GM12878 (cell line): Measurements from ENCODE around the gene SCAMP1. TPM values are rescaled to one million over a fixed set of nuclear protein-coding genes. Genes with fewer than 3 reads are reported as not detected.

Source experiments
- ATAC-seq: fragments of 200-7000 bp; cut with Tn5 transposase; 3 replicates; pipeline ENCODE4 v1.9.1; 2020; ENCODE audit warnings: mild to moderate bottlenecking, moderate library complexity
- BruUV-seq: library from RNA; stranded (reverse); fragments of 400-500 nt; replicated peaks from 2 replicates; lab custom pipeline; 2021; lab: Mats Ljungman, UMichigan
- CTCF ChIA-PET: fragments of 300-600 bp; sonication (Branson Sonifier 250); formaldehyde crosslinking; extraction: SDS; loops from one replicate; lab custom pipeline; 2021; ENCODE audit warnings: inconsistent platforms; lab: Yijun Ruan, JAX
- POLR2A ChIA-PET: fragments of 350-600 bp; formaldehyde crosslinking; extraction: SDS; loops from one replicate; lab custom pipeline; 2021; ENCODE audit warnings: inconsistent platforms; lab: Charles Lee
- RAD21 ChIA-PET: fragments of 300-600 bp; sonication (Branson Sonifier 250); formaldehyde crosslinking; loops from one replicate; lab custom pipeline; 2023; ENCODE audit warnings: antibody characterized with exemption; ENCODE audit not compliant: unreplicated experiment; lab: Charles Lee
- SMC1A ChIA-PET: fragments of 300-600 bp; sonication (Branson Sonifier 250); formaldehyde crosslinking; loops from one replicate; lab custom pipeline; 2023; ENCODE audit not compliant: unreplicated experiment, uncharacterized antibody; lab: Charles Lee
- DNase-seq: peaks from one replicate; pipeline ENCODE4 v3.0.0-alpha.2; 2011; ENCODE audit warnings: low read depth, low spot score
- FAIRE-seq: peaks from 3 replicates; lab custom pipeline; 2011; peaks lifted over from hg19 to GRCh38; lab: Jason Lieb, UNC
- H2AFZ ChIP-seq: 2 replicates; pipeline ENCODE4 v1.6.0; 2011; ENCODE audit warnings: low read depth, low read length, control low read depth; ENCODE audit not compliant: control insufficient read depth
- H3K27ac ChIP-seq: 2 replicates; pipeline ENCODE4 v1.5.1; 2011; ENCODE audit warnings: control low read depth; ENCODE audit not compliant: control insufficient read depth, insufficient read depth
- H3K27me3 ChIP-seq, 2 experiments: replicated peaks in 1 of 2; 2 replicates each; pipeline versions ENCODE4 v1.6.0 to v1.6.1; 2011; ENCODE audit warnings: low read length in 1 of 2; ENCODE audit not compliant: control insufficient read depth in 2 of 2, insufficient read depth in 2 of 2
- H3K36me3 ChIP-seq, 2 experiments: 2 replicates each; pipeline ENCODE4 v1.5.1; 2011; ENCODE audit warnings: low read length in 1 of 2; ENCODE audit not compliant: control insufficient read depth in 2 of 2, insufficient read depth in 2 of 2
- H3K4me1 ChIP-seq: 2 replicates; pipeline ENCODE4 v1.6.1; 2011; ENCODE audit warnings: mild to moderate bottlenecking, low read length, moderate library complexity, mixed read lengths; ENCODE audit not compliant: control insufficient read depth, insufficient read depth
- H3K4me2 ChIP-seq: 2 replicates; pipeline ENCODE4 v1.6.0; 2011; ENCODE audit warnings: control low read depth; ENCODE audit not compliant: control insufficient read depth, insufficient read depth
- H3K4me3 ChIP-seq: fragments of 200-600 bp; sonication (generic); 2 replicates; pipeline ENCODE4 v1.5.1; 2016
- H3K79me2 ChIP-seq: 2 replicates; pipeline ENCODE4 v1.6.0; 2011; ENCODE audit warnings: low read length; ENCODE audit not compliant: control insufficient read depth, insufficient read depth
- H3K9ac ChIP-seq: 2 replicates; pipeline ENCODE4 v1.8.0; 2011; ENCODE audit warnings: low read length, control low read depth, mixed read lengths; ENCODE audit not compliant: control insufficient read depth, insufficient read depth
- H3K9me3 ChIP-seq: replicated peaks from 3 replicates; pipeline ENCODE4 v1.5.1; 2011; ENCODE audit warnings: mild to moderate bottlenecking, low read length; ENCODE audit not compliant: control insufficient read depth, insufficient read depth
- H4K20me1 ChIP-seq: 2 replicates; pipeline ENCODE4 v1.6.0; 2011; ENCODE audit not compliant: control insufficient read depth, insufficient read depth
- CBX3 ChIP-seq: fragments of 200-600 bp; sonication (generic); IDR thresholded peaks from 2 replicates; pipeline ENCODE4 v1.6.1; 2016; ENCODE audit warnings: low read depth, borderline replicate concordance
- CREM ChIP-seq: IDR thresholded peaks from 2 replicates; pipeline ENCODE4 v1.6.1; 2014; ENCODE audit warnings: antibody characterized with exemption, low read depth
- MTA2 ChIP-seq: fragments of 450-650 bp; IDR thresholded peaks from 2 replicates; pipeline ENCODE4 v1.6.1; 2016; ENCODE audit warnings: low read depth, mild to moderate bottlenecking, moderate library complexity
- PAX5 ChIP-seq: IDR thresholded peaks from 2 replicates; pipeline ENCODE4 v1.6.1; 2011; ENCODE audit warnings: low read depth, low read length, borderline replicate concordance
- PAX8 ChIP-seq: fragments of 450-650 bp; IDR thresholded peaks from 2 replicates; pipeline ENCODE4 v1.6.1; 2017; ENCODE audit warnings: mild to moderate bottlenecking, moderate library complexity
- PML ChIP-seq: IDR thresholded peaks from 2 replicates; pipeline ENCODE4 v1.6.1; 2012; ENCODE audit warnings: low read length, inconsistent platforms
- SPI1 ChIP-seq: IDR thresholded peaks from 2 replicates; pipeline ENCODE4 v1.6.1; 2011; ENCODE audit warnings: low read depth, mild to moderate bottlenecking, low read length, moderate library complexity, borderline replicate concordance; ENCODE audit not compliant: insufficient read depth
- WGBS: methylation state at CpG from one replicate; pipeline ENCODE4 v1.1.6; 2016; ENCODE audit warnings: low lambda C conversion rate; ENCODE audit not compliant: insufficient replicate concordance, insufficient coverage; ENCODE audit errors: missing lambda C conversion rate; 5-methylcytosine and 5-hydroxymethylcytosine counted together
- in situ Hi-C: fragments of 300-500 bp; cut with MboI; formaldehyde crosslinking; loops from 9 replicates; pipeline ENCODE4 v1.14.3; 2018; ENCODE audit warnings: mixed read lengths
- intact Hi-C: fragments of 100-400 bp; cut with micrococcal nuclease; formaldehyde crosslinking; loops from one replicate; pipeline ENCODE4 v1.14.2; 2022; ENCODE audit not compliant: unreplicated experiment
- polyA plus RNA-seq, 11 experiments: library from polyadenylated mRNA; depleted of rRNA in 4 of 11; unstranded in 6 of 11; stranded (reverse) in 5 of 11; fragments of >200 nt; fragmentation: Nextera tagmentation in 4 of 11; fragmentation: Illumina TruSeq in 1 of 11; extraction: Ambion mirVana in 4 of 11; extraction: Trizol in 1 of 11; gene quantifications; 1 replicate in 1 of 11; 2 replicates in 10 of 11; pipeline versions ENCODE4 v1.2.1 to v1.2.3, GENCODE V29; 2011 to 2016; ENCODE audit warnings: inconsistent platforms in 2 of 11, missing spikeins in 2 of 11, low read depth in 1 of 11
- total RNA-seq, 4 experiments: library from RNA; depleted of rRNA in 3 of 4; stranded (reverse); fragments of >200 nt in 3 of 4; fragmentation: Illumina TruSeq in 1 of 4; extraction: Trizol in 1 of 4; gene quantifications; 2 replicates each; pipeline versions ENCODE4 v1.2.1 to v1.2.3, GENCODE V29; 2013 to 2021
- TF ChIP-seq, protein P1 (sequence below): IDR thresholded peaks from 2 replicates; pipeline ENCODE4 v1.6.1; 2011; ENCODE audit warnings: borderline replicate concordance, low read depth, mild to moderate bottlenecking, moderate library complexity, mixed read lengths, low read length; ENCODE audit not compliant: insufficient read depth; ENCODE audit errors: extremely low read length
- TF ChIP-seq, protein P2 (sequence below): fragments of 450-650 bp; IDR thresholded peaks from 2 replicates; pipeline ENCODE4 v1.6.1; 2018; ENCODE audit warnings: borderline replicate concordance, mild to moderate bottlenecking; ENCODE audit not compliant: partially characterized antibody
- TF ChIP-seq, protein P3 (sequence below): IDR thresholded peaks from 2 replicates; pipeline ENCODE4 v1.6.1; 2012; ENCODE audit warnings: low read depth, low read length, improper control_type of control experiment

SCAMP1 gene
- total and polyA plus RNA-seq, 10 of the 15 experiments (the other 5 are each of a cell fraction or from before 2014, with no cell fraction given): 6.4 to 27.9 (median 20.0) TPM

DNA sequence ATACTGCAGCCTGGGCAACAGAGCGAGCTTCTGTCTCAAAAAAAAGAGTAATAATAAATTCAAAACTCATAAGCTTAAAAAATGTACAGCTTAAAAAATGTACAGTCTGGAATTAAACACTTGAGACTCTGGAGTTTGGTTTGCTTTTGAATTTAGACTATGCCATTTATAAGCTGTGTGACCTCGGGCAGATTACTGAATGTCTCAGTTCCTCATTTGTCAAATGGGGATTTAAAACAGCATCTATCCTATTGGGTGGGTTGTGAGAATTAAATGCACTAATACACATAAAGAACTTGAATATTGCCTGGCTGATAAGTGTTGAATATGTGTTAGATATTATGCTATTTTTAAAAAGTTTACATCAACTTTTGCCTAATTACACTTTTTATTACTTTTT, 98.4 kb downstream of the SCAMP1 start:
- in situ Hi-C loops: no loop called here
- DNase-seq: no peak

DNA sequence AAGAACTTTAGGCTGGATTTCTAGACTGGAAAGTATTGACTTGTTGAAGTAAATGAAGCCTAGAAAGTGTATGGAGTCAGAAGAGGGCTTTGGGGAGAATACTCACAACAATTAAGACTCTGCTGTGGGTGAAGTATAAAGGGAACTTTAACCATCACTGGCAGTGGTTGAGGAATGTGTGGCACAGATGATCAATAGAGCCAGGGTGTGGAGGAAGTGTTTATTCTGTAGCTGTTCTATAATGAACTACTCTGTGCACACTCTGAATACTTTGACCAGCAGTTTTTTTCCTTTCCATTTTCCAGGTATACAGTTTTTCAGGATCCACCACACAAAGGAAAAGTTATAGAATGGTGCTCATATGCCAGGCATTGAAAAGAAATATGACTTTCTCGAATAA, 106.7 kb downstream of the SCAMP1 start:
- H3K9ac ChIP-seq: no peak overlapping the region
- no peak overlapping the region for H3K4me3 ChIP-seq
- no peaks in the 10 kb centered on the region for H3K4me1 ChIP-seq
- no peak for DNase-seq
- CTCF ChIA-PET: interaction anchor here (0.6 to 4.3 kb wide), 53 partner anchors 9 to 666 kb away, joined by 3 to 42 read pairs (median 4); partner anchors contain the start of gene SCAMP1
- no peak overlapping the region for H2AFZ ChIP-seq
- no TSS peak for BruUV-seq
- intact Hi-C loops: loop anchor here (5.0 kb wide), 2 partner anchors 105 to 145 kb away; partner anchors contain the start of gene SCAMP1
- peaks cover 0 to 6% of the 10 kb centered on the region in 2 experiments; a peak in 2 of 4 replicates for H3K36me3 ChIP-seq
- H3K9me3 ChIP-seq: no peaks in the 10 kb centered on the region
- in situ Hi-C loops: no loop called here
- no peak overlapping the region for H3K27ac ChIP-seq
- POLR2A ChIA-PET: no interaction called here
- RAD21 ChIA-PET: interaction anchor here (1.0 to 3.0 kb wide), 11 partner anchors 9 to 666 kb away, joined by 3 to 18 read pairs (median 6); partner anchors contain the start of genes AP3B1 and SCAMP1
- SMC1A ChIA-PET: interaction anchor here (0.8 to 2.8 kb wide), 25 partner anchors 8 to 666 kb away, joined by 3 to 14 read pairs (median 4); no protein-coding TSS in a partner anchor
- H3K27me3 ChIP-seq: no peaks in the 10 kb centered on the region
- 96% methylated on average over 1 of the region's 1 CpG for WGBS
- no peak overlapping the region for H3K4me2 ChIP-seq
- FAIRE-seq: no peak
- no peaks in the 10 kb centered on the region for H4K20me1 ChIP-seq
- no peaks in the 10 kb centered on the region for H3K79me2 ChIP-seq
- no peak for ATAC-seq
- TF ChIP-seq, protein P1, sequence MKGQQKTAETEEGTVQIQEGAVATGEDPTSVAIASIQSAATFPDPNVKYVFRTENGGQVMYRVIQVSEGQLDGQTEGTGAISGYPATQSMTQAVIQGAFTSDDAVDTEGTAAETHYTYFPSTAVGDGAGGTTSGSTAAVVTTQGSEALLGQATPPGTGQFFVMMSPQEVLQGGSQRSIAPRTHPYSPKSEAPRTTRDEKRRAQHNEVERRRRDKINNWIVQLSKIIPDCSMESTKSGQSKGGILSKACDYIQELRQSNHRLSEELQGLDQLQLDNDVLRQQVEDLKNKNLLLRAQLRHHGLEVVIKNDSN: no peak
- TF ChIP-seq CBX3 (no peak), MTA2 (no peak), PAX8 (no peak), PAX5 (no peak)
- TF ChIP-seq, protein P2, sequence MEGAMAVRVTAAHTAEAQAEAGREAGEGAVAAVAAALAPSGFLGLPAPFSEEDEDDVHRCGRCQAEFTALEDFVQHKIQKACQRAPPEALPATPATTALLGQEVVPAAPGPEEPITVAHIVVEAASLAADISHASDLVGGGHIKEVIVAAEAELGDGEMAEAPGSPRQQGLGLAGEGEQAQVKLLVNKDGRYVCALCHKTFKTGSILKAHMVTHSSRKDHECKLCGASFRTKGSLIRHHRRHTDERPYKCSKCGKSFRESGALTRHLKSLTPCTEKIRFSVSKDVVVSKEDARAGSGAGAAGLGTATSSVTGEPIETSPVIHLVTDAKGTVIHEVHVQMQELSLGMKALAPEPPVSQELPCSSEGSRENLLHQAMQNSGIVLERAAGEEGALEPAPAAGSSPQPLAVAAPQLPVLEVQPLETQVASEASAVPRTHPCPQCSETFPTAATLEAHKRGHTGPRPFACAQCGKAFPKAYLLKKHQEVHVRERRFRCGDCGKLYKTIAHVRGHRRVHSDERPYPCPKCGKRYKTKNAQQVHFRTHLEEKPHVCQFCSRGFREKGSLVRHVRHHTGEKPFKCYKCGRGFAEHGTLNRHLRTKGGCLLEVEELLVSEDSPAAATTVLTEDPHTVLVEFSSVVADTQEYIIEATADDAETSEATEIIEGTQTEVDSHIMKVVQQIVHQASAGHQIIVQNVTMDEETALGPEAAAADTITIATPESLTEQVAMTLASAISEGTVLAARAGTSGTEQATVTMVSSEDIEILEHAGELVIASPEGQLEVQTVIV: no peak
- TF ChIP-seq, protein P3, sequence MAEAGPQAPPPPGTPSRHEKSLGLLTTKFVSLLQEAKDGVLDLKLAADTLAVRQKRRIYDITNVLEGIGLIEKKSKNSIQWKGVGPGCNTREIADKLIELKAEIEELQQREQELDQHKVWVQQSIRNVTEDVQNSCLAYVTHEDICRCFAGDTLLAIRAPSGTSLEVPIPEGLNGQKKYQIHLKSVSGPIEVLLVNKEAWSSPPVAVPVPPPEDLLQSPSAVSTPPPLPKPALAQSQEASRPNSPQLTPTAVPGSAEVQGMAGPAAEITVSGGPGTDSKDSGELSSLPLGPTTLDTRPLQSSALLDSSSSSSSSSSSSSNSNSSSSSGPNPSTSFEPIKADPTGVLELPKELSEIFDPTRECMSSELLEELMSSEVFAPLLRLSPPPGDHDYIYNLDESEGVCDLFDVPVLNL: no peak

More for the DNA sequence above, 98.4 kb downstream of the SCAMP1 start:
- H3K9me3 ChIP-seq: no peaks in the 10 kb centered on the region
- CTCF ChIA-PET: interaction anchor here (1.5 to 3.2 kb wide), 2 partner anchors 9 to 16 kb away, joined by 3 to 16 read pairs; no protein-coding TSS in a partner anchor
- peak; percentile 84; the same call in 1 of the 2 replicates for TF ChIP-seq SPI1
- TF ChIP-seq PML: no peak
- TF ChIP-seq CREM: no peak
- TF ChIP-seq, all 136 proteins: peak for 1
- Histone ChIP-seq H3K27me3 (no peaks in the 10 kb centered on the region), H3K4me3 (no peak overlapping the region), H3K9ac (no peak overlapping the region), H3K27ac (no peak overlapping the region), H3K4me1 (peaks cover 6% of the 10 kb centered on the region; the same call in 1 of the 2 replicates), H3K36me3 (no peaks in the 10 kb centered on the region), H4K20me1 (no peaks in the 10 kb centered on the region), H3K4me2 (no peak overlapping the region), H2AFZ (no peak overlapping the region), H3K79me2 (no peaks in the 10 kb centered on the region)
- intact Hi-C loops: no loop called here
- SMC1A ChIA-PET: interaction anchor here (1.0 to 1.4 kb wide), 4 partner anchors 9 to 138 kb away, joined by 3 to 5 read pairs (median 4); no protein-coding TSS in a partner anchor
- ATAC-seq (peak; percentile 82), FAIRE-seq (no peak)
- RAD21 ChIA-PET: interaction anchor here (0.6 to 1.5 kb wide), 3 partner anchors 9 to 115 kb away, joined by 3 to 6 read pairs (median 3); no protein-coding TSS in a partner anchor
- 48% methylated on average over 2 of the region's 2 CpGs for WGBS
- POLR2A ChIA-PET: no interaction called here
- BruUV-seq: no TSS peak
